Measurements from ENCODE around the gene RNF166.

The RNF166 gene

GRCh38 chr16:88748364-88748763 is 42.2 kb upstream of the RNF166 start:
- TF ChIP-seq TCF12 (IDR thresholded peaks at IDR 0.05; ENCODE audit: low read depth): no peak

GRCh38 chr16:88747588-88748301 is 41.5 kb upstream of the RNF166 start:
- TF ChIP-seq EGR1 (IDR thresholded peaks at IDR 0.05) (no peak), RAD21 (IDR thresholded peaks at IDR 0.05; ENCODE audit: low read depth) (peak; percentile 22; the same call in 1 of the 2 replicates), CREB1 (IDR thresholded peaks at IDR 0.05; ENCODE audit: low read depth) (no peak), TAF1 (IDR thresholded peaks at IDR 0.05; ENCODE audit: low read depth) (no peak), REST (IDR thresholded peaks at IDR 0.05; ENCODE audit: low read depth) (no peak)

- no peak for TF ChIP-seq USF1 (IDR thresholded peaks at IDR 0.05)
- TF ChIP-seq YY1 (IDR thresholded peaks at IDR 0.05; ENCODE audit: low read depth): no peak
- no peak for TF ChIP-seq MAX (IDR thresholded peaks at IDR 0.05)
- TF ChIP-seq EP300 (IDR thresholded peaks at IDR 0.05; ENCODE audit: borderline replicate concordance): no peak
- TF ChIP-seq REST (IDR thresholded peaks at IDR 0.05; ENCODE audit: low read depth): no peak
Measured at GRCh38 chr16:88746506-88746905, 40.3 kb upstream of the RNF166 start.

- TF ChIP-seq NFIC (IDR thresholded peaks at IDR 0.05) (no peak), ZBTB7A (IDR thresholded peaks at IDR 0.05; ENCODE audit: low read depth) (no peak), USF1 (IDR thresholded peaks at IDR 0.05) (no peak), TAF1 (IDR thresholded peaks at IDR 0.05; ENCODE audit: low read depth) (no peak), EP300 (IDR thresholded peaks at IDR 0.05; ENCODE audit: borderline replicate concordance) (no peak), EGR1 (IDR thresholded peaks at IDR 0.05) (no peak), RAD21 (IDR thresholded peaks at IDR 0.05; ENCODE audit: low read depth) (no peak), CREB1 (IDR thresholded peaks at IDR 0.05; ENCODE audit: low read depth) (no peak), TCF12 (IDR thresholded peaks at IDR 0.05; ENCODE audit: low read depth) (no peak), YY1 (IDR thresholded peaks at IDR 0.05; ENCODE audit: low read depth) (no peak), REST (IDR thresholded peaks at IDR 0.05; ENCODE audit: low read depth) (no peak), TEAD4 (IDR thresholded peaks at IDR 0.05) (no peak), CEBPB (IDR thresholded peaks at IDR 0.05) (no peak), FOXM1 (IDR thresholded peaks at IDR 0.05; ENCODE audit: borderline replicate concordance, low read depth) (no peak)
Measured at GRCh38 chr16:88744577-88745521, 38.6 kb upstream of the RNF166 start.

All from Ishikawa (cell line).